ENCODE data around the gene ACO2. TPM values are rescaled to one million over a fixed set of nuclear protein-coding genes. Genes with fewer than 3 reads are reported as not detected.

Gene ACO2
- total and polyA plus RNA-seq, 4 donors = 39.5 to 60.7 (median 51.7) TPM

- no peaks in the 10 kb centered on the region for H3K9me3 ChIP-seq (ENCODE audit: control insufficient read depth, low read length)
- H3K4me1 ChIP-seq (ENCODE audit: control insufficient read depth in 1 of 2, insufficient read depth in 2 of 2, low read length in 2 of 2) = no peaks in the 10 kb centered on the region
- ATAC-seq (ENCODE audit: low FRiP score) = peak; percentile 54
- peak in 1 of 2 donors; percentile 88 for DNase-seq
- no peak overlapping the region for H3K4me3 ChIP-seq (ENCODE audit: low read length in 2 of 2)
- 61 to 62% methylated on average over 32 of the region's 32 CpGs for WGBS, 2 donors
- peak overlapping the region in 1 of 2 donors; percentile 13 for H3K27ac ChIP-seq (ENCODE audit: low read depth in 1 of 2, low read length in 2 of 2)
- H3K36me3 ChIP-seq (ENCODE audit: control insufficient read depth in 1 of 2, insufficient read depth in 2 of 2, low read length in 1 of 2) = no peaks in the 10 kb centered on the region
- no peaks in the 10 kb centered on the region for H3K27me3 ChIP-seq (ENCODE audit: control insufficient read depth in 1 of 2, insufficient read depth in 2 of 2, low read length in 1 of 2)
- intact Hi-C loops (cut with DNase I) = loop anchor here (2.0 to 10.0 kb wide), 3 partner anchors 80 to 242 kb away; partner anchors contain the start of genes RANGAP1 (in 1 of the 2) and TOB2 (in 1 of the 2)
Measured at GRCh38 chr22:41526830-41527799, 58.2 kb downstream of the ACO2 start.

GRCh38 chr22:41528132-41528766 is 59.3 kb downstream of the ACO2 start:
- Histone ChIP-seq H3K27ac (ENCODE audit: low read depth in 1 of 2, low read length in 2 of 2) (no peak overlapping the region), H3K36me3 (ENCODE audit: control insufficient read depth in 1 of 2, insufficient read depth in 2 of 2, low read length in 1 of 2) (no peaks in the 10 kb centered on the region), H3K4me1 (ENCODE audit: control insufficient read depth in 1 of 2, insufficient read depth in 2 of 2, low read length in 2 of 2) (no peaks in the 10 kb centered on the region), H3K27me3 (ENCODE audit: control insufficient read depth in 1 of 2, insufficient read depth in 2 of 2, low read length in 1 of 2) (no peaks in the 10 kb centered on the region), H3K4me3 (ENCODE audit: low read length in 2 of 2) (no peak overlapping the region), H3K9me3 (ENCODE audit: control insufficient read depth, low read length) (no peaks in the 10 kb centered on the region)
- DNase-seq = no peak
- no peak for ATAC-seq (ENCODE audit: low FRiP score)
- 76% methylated on average over 16 of the region's 16 CpGs for WGBS, 2 donors
- intact Hi-C loops (cut with DNase I) = loop anchor here (5.0 to 10.0 kb wide), 2 partner anchors 81 to 243 kb away; partner anchors contain the start of genes RANGAP1 (in 1 of the 2) and TOB2 (in 1 of the 2)

DNA sequence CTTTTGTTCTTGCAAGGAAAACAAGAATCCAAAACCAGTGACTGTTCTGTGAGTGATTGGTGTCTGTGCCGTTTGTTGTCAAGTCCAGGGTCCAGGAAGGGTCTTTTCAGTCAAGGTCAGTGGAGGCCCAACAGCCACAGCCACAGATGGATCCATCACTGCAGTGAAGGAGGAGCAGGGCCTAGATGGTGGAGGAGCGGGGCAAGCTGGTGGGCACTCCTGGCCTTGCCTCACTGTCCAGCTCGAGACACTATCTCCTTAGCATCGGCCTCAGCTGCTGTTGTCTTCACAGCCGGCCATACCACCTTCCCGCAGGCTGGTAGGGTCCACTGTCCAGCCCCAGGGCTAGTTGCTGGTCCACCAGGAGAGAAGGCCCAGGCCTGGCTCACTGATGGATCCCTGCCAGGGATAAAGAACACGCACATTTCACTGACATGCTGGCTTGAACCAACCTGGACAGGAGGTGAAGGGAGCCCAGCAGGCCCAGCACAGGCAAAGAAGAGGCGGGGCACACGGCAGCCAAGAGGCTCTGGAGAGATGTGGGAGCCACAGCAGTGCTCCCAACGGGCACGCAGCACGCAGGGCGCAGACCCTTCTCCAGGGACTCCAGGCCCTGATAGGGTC is 60.1 kb downstream of the ACO2 start:
- intact Hi-C loops (cut with DNase I) = loop anchor here (5.0 to 10.0 kb wide), 2 partner anchors 82 to 244 kb away; partner anchors contain the start of genes RANGAP1 (in 1 of the 2) and TOB2 (in 1 of the 2)
- no peaks in the 10 kb centered on the region for H3K9me3 ChIP-seq (ENCODE audit: control insufficient read depth, low read length)
- DNase-seq (no peak), ATAC-seq (ENCODE audit: low FRiP score) (no peak)
- no peaks in the 10 kb centered on the region for H3K27me3 ChIP-seq (ENCODE audit: control insufficient read depth in 1 of 2, insufficient read depth in 2 of 2, low read length in 1 of 2)
- H3K4me1 ChIP-seq (ENCODE audit: control insufficient read depth in 1 of 2, insufficient read depth in 2 of 2, low read length in 2 of 2) = no peaks in the 10 kb centered on the region
- no peak overlapping the region for H3K27ac ChIP-seq (ENCODE audit: low read depth in 1 of 2, low read length in 2 of 2)
- no peak overlapping the region for H3K4me3 ChIP-seq (ENCODE audit: low read length in 2 of 2)
- no peaks in the 10 kb centered on the region for H3K36me3 ChIP-seq (ENCODE audit: control insufficient read depth in 1 of 2, insufficient read depth in 2 of 2, low read length in 1 of 2)
- 74 to 75% methylated on average over 13 of the region's 13 CpGs for WGBS, 2 donors

DNA sequence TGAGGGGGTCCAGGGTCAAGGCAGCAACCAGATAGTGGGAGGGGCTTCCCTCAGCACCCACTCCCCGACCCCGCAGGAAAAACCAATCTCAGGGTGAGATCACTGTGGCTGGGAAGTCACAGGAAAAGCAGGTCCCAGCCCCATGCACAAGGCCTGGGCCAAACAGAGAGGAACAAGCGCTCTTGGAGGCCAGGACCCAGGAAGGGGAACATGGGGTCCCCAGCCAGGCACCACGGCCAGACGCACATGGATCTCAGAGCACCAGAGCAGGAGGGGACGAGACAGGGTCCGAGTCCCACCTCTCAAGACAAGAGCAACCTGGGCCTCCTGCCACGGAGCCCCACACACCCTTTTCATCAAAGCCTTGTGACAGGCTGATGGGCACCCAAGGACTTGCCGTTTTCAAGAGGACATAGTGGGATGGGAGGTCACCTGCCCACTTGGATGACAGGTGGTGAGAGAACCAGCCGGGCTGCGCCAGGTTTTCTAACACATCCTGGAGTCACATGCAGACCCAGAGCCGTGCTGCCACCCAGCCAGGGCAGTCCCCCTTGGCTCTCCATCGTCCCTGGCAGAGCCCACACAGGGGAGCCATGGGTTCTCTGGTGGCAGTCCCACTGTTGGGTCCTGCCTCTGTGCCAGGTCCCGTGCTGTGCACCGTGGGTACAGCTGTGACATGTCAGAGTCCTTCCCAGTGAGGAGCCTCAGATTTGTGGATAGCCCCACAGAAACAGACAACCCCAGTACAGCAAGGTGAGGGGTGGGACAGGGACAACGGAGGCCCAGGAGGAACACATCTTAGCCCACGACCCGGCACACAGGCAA is 62.2 kb downstream of the ACO2 start:
- Histone ChIP-seq H3K36me3 (ENCODE audit: control insufficient read depth in 1 of 2, insufficient read depth in 2 of 2, low read length in 1 of 2) (no peaks in the 10 kb centered on the region), H3K27me3 (ENCODE audit: control insufficient read depth in 1 of 2, insufficient read depth in 2 of 2, low read length in 1 of 2) (no peaks in the 10 kb centered on the region), H3K9me3 (ENCODE audit: control insufficient read depth, low read length) (no peaks in the 10 kb centered on the region), H3K4me3 (ENCODE audit: low read length in 2 of 2) (no peak overlapping the region), H3K27ac (ENCODE audit: low read depth in 1 of 2, low read length in 2 of 2) (no peak overlapping the region), H3K4me1 (ENCODE audit: control insufficient read depth in 1 of 2, insufficient read depth in 2 of 2, low read length in 2 of 2) (no peaks in the 10 kb centered on the region)
- intact Hi-C loops (cut with DNase I) = no loop called here
- WGBS, 2 donors = 77% methylated on average over 18 of the region's 18 CpGs
- no peak for ATAC-seq (ENCODE audit: low FRiP score)
- no peak for DNase-seq

- H3K36me3 ChIP-seq (ENCODE audit: control insufficient read depth in 1 of 2, insufficient read depth in 2 of 2, low read length in 1 of 2) = no peaks in the 10 kb centered on the region
- H3K27ac ChIP-seq (ENCODE audit: low read depth in 1 of 2, low read length in 2 of 2) = no peak overlapping the region
Measured at GRCh38 chr22:41531715-41532477, 63.0 kb downstream of the ACO2 start.

GRCh38 chr22:41532908-41533825 is 64.2 kb downstream of the ACO2 start:
- DNase-seq (peak; percentile 83 to 95), ATAC-seq (ENCODE audit: low FRiP score) (peak; percentile 77)
- intact Hi-C loops (cut with DNase I) = no loop called here
- H3K27ac ChIP-seq (ENCODE audit: low read depth in 1 of 2, low read length in 2 of 2) = no peak overlapping the region
- no peaks in the 10 kb centered on the region for H3K36me3 ChIP-seq (ENCODE audit: control insufficient read depth in 1 of 2, insufficient read depth in 2 of 2, low read length in 1 of 2)
- H3K4me3 ChIP-seq (ENCODE audit: low read length in 2 of 2) = no peak overlapping the region
- H3K4me1 ChIP-seq (ENCODE audit: control insufficient read depth in 1 of 2, insufficient read depth in 2 of 2, low read length in 2 of 2) = no peaks in the 10 kb centered on the region
- no peaks in the 10 kb centered on the region for H3K27me3 ChIP-seq (ENCODE audit: control insufficient read depth in 1 of 2, insufficient read depth in 2 of 2, low read length in 1 of 2)
- H3K9me3 ChIP-seq (ENCODE audit: control insufficient read depth, low read length) = no peaks in the 10 kb centered on the region
- 55 to 56% methylated on average over 19 of the region's 19 CpGs for WGBS, 2 donors

More at GRCh38 chr22:41531715-41532477, 63.0 kb downstream of the ACO2 start:
- no peak for ATAC-seq (ENCODE audit: low FRiP score)
- Histone ChIP-seq H3K4me1 (ENCODE audit: control insufficient read depth in 1 of 2, insufficient read depth in 2 of 2, low read length in 2 of 2) (no peaks in the 10 kb centered on the region), H3K27me3 (ENCODE audit: control insufficient read depth in 1 of 2, insufficient read depth in 2 of 2, low read length in 1 of 2) (no peaks in the 10 kb centered on the region), H3K9me3 (ENCODE audit: control insufficient read depth, low read length) (no peaks in the 10 kb centered on the region), H3K4me3 (ENCODE audit: low read length in 2 of 2) (no peak overlapping the region)
- no peak for DNase-seq
- intact Hi-C loops (cut with DNase I) = no loop called here
- WGBS, 2 donors = 85 to 87% methylated on average over 17 of the region's 17 CpGs

DNA sequence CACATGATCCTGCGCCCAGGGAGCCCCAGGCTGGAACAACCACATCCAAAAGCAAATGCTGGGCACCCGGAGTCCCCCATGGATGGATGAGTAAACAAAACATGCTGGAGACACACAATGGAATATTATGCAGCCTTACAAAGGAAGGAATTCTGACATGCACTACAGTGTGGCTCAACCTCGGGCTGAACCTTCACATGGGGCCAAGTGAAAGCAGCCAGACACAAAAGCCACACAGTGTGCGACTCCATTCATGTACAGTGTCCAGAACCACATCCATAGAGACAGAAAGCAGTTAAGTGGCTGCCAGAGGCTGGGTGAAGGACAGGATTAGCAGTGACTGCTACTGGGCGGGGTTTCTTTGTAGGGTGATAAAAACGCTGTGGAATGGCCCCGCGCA is 65.3 kb downstream of the ACO2 start:
- H3K36me3 ChIP-seq (ENCODE audit: control insufficient read depth in 1 of 2, insufficient read depth in 2 of 2, low read length in 1 of 2) = no peaks in the 10 kb centered on the region
- intact Hi-C loops (cut with DNase I) = no loop called here
- no peak overlapping the region for H3K27ac ChIP-seq (ENCODE audit: low read depth in 1 of 2, low read length in 2 of 2)

More for the DNA sequence above, 65.3 kb downstream of the ACO2 start:
- DNase-seq = no peak
- ATAC-seq (ENCODE audit: low FRiP score) = no peak
- Histone ChIP-seq H3K4me1 (ENCODE audit: control insufficient read depth in 1 of 2, insufficient read depth in 2 of 2, low read length in 2 of 2) (no peaks in the 10 kb centered on the region), H3K4me3 (ENCODE audit: low read length in 2 of 2) (no peak overlapping the region), H3K27me3 (ENCODE audit: control insufficient read depth in 1 of 2, insufficient read depth in 2 of 2, low read length in 1 of 2) (no peaks in the 10 kb centered on the region), H3K9me3 (ENCODE audit: control insufficient read depth, low read length) (no peaks in the 10 kb centered on the region)
- WGBS, 2 donors = 89 to 91% methylated on average over 8 of the region's 8 CpGs
